Right ventricle myocardium superior (tissue), 1 donor: ENCODE measurements around the gene MRPL41. TPM values are rescaled to one million over a fixed set of nuclear protein-coding genes. Genes with fewer than 3 reads are reported as not detected.
"Not testable (repeated sequence)": the region's sequence is repeated elsewhere in the genome, so short reads cannot be mapped to it uniquely, and the experiment has no call there.

Experiments
- ATAC-seq: fragments of 200-7000 bp; cut with Tn5 transposase; one replicate; pipeline ENCODE4 v1.9.1; 2020; ENCODE audit warnings: mild to moderate bottlenecking; ENCODE audit not compliant: poor library complexity
- DNase-seq: peaks from one replicate; pipeline ENCODE4 v3.0.0-alpha.2; 2020
- intact Hi-C: fragments of 100-400 bp; cut with DNase I; formaldehyde crosslinking; loops from one replicate; pipeline ENCODE4 v1.11.2; 2022
- total RNA-seq: library from RNA; stranded (reverse); fragmentation: NEBNext Ultra II Directional; extraction: Animal tissue kit (Norgen Biotek cat#: 25700); gene quantifications from one replicate; pipeline ENCODE4 v1.2.1, GENCODE V29; 2021
- donor health status: DM: no; HTN: yes; CAD: no; lungs with severe emphysema.

MRPL41 gene
- total RNA-seq, 1 donor from 2014 or later = 272 TPM

GRCh38 chr9:137578518-137579258 is 27.0 kb downstream of the MRPL41 start, which contains the start of gene DPH7:
Gene DPH7, minus strand, starts transcription at chr9:137578925. Its CDS starts 148 bp downstream, at chr9:137578777.
- intact Hi-C loops = no loop called here
- DNase-seq (peak; percentile 99), ATAC-seq (peak; percentile 96)

GRCh38 chr9:137579259-137579604 is 27.6 kb downstream of the MRPL41 start:
- ATAC-seq (no peak), DNase-seq (no peak)
- intact Hi-C loops = no loop called here

- ATAC-seq = no peak
- no peak for DNase-seq
- intact Hi-C loops = no loop called here
Measured at GRCh38 chr9:137580209-137580953, 28.7 kb downstream of the MRPL41 start.

GRCh38 chr9:137580954-137581322 is 29.3 kb downstream of the MRPL41 start:
- ATAC-seq (no peak), DNase-seq (no peak)
- intact Hi-C loops = no loop called here

GRCh38 chr9:137581361-137582285 is 29.9 kb downstream of the MRPL41 start:
- intact Hi-C loops = no loop called here
- ATAC-seq = no peak
- no peak for DNase-seq

GRCh38 chr9:137582286-137582860 is 30.7 kb downstream of the MRPL41 start:
- intact Hi-C loops = no loop called here
- ATAC-seq = no peak
- DNase-seq = no peak

- intact Hi-C loops = no loop called here
- ATAC-seq = no peak
- DNase-seq = no peak
Measured at GRCh38 chr9:137583347-137583746, 31.7 kb downstream of the MRPL41 start.

GRCh38 chr9:137583957-137584356 is 32.3 kb downstream of the MRPL41 start:
- DNase-seq (no peak), ATAC-seq (no peak)
- intact Hi-C loops = no loop called here

GRCh38 chr9:137586854-137587253 is 35.2 kb downstream of the MRPL41 start:
- DNase-seq (peak; percentile 39), ATAC-seq (no peak)
- intact Hi-C loops = no loop called here

- DNase-seq (no peak), ATAC-seq (no peak)
- intact Hi-C loops = no loop called here
Measured at GRCh38 chr9:137588311-137588710, 36.6 kb downstream of the MRPL41 start.

GRCh38 chr9:137588891-137589290 is 37.2 kb downstream of the MRPL41 start:
- intact Hi-C loops = no loop called here
- no peak for DNase-seq
- ATAC-seq = no peak

- no peak for ATAC-seq
- intact Hi-C loops = no loop called here
Measured at GRCh38 chr9:137589441-137590122, 37.9 kb downstream of the MRPL41 start.

GRCh38 chr9:137590123-137590468 is 38.4 kb downstream of the MRPL41 start:
- DNase-seq = no peak
- intact Hi-C loops = no loop called here

More at GRCh38 chr9:137589441-137590122, 37.9 kb downstream of the MRPL41 start:
- DNase-seq = peak; percentile 53

GRCh38 chr9:137590469-137591383 is 39.0 kb downstream of the MRPL41 start, which contains the start of gene ZMYND19:
Gene ZMYND19, minus strand, starts transcription at chr9:137590512. Its CDS starts 249 bp downstream, at chr9:137590263.
- DNase-seq (peak; percentile 94), ATAC-seq (peak; percentile 100)
- intact Hi-C loops = no loop called here

More at GRCh38 chr9:137590123-137590468, 38.4 kb downstream of the MRPL41 start:
- ATAC-seq = no peak

- DNase-seq (peak; percentile 31), ATAC-seq (no peak)
- intact Hi-C loops = no loop called here
Measured at GRCh38 chr9:137592767-137593166, 41.1 kb downstream of the MRPL41 start.

GRCh38 chr9:137593176-137593575 is 41.5 kb downstream of the MRPL41 start:
- DNase-seq (peak; percentile 34), ATAC-seq (no peak)
- intact Hi-C loops = no loop called here

GRCh38 chr9:137596577-137596976 is 44.9 kb downstream of the MRPL41 start:
- ATAC-seq, DNase-seq, intact Hi-C loops: not testable (repeated sequence)
